Testis (tissue), 2 donors: ENCODE data around the gene METAP2.

ENCODE experiments used
- POLR2A ChIP-seq: fragments of 450-650 bp; IDR thresholded peaks from one replicate; pipeline ENCODE4 v1.6.1; 2017; ENCODE audit warnings: antibody characterized with exemption, mild to moderate bottlenecking, moderate library complexity
- TF ChIP-seq, protein P1 (sequence below), 3 experiments: fragments of 450-650 bp in 2 of 3; fragments of 200-600 bp in 1 of 3; sonication (generic) in 1 of 3; IDR thresholded peaks; one replicate each; pipeline ENCODE4 v1.5.1; 2016 to 2019; ENCODE audit warnings: antibody characterized with exemption in 3 of 3, mild to moderate bottlenecking in 2 of 3, moderate library complexity in 1 of 3

GRCh38 chr12:95545303-95545702 is 71.4 kb downstream of the METAP2 start:
- TF ChIP-seq, protein P1, sequence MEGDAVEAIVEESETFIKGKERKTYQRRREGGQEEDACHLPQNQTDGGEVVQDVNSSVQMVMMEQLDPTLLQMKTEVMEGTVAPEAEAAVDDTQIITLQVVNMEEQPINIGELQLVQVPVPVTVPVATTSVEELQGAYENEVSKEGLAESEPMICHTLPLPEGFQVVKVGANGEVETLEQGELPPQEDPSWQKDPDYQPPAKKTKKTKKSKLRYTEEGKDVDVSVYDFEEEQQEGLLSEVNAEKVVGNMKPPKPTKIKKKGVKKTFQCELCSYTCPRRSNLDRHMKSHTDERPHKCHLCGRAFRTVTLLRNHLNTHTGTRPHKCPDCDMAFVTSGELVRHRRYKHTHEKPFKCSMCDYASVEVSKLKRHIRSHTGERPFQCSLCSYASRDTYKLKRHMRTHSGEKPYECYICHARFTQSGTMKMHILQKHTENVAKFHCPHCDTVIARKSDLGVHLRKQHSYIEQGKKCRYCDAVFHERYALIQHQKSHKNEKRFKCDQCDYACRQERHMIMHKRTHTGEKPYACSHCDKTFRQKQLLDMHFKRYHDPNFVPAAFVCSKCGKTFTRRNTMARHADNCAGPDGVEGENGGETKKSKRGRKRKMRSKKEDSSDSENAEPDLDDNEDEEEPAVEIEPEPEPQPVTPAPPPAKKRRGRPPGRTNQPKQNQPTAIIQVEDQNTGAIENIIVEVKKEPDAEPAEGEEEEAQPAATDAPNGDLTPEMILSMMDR (IDR thresholded peaks at IDR 0.05) = no peak
- no peak for TF ChIP-seq POLR2A
